HG02759 (cell line): ENCODE measurements around the gene SPINK7.

ENCODE experiments used
- ATAC-seq: cut with Tn5 transposase; IDR thresholded peaks from one replicate; pipeline ENCODE4 v1.9.1; 2021; ENCODE audit warnings: mild to moderate bottlenecking, moderate library complexity; ENCODE audit not compliant: unreplicated experiment

Gene SPINK7

GRCh38 chr5:148343603-148344487 is 31.6 kb downstream of the SPINK7 start:
- no peak for ATAC-seq

GRCh38 chr5:148347706-148348105 is 35.5 kb downstream of the SPINK7 start:
- no peak for ATAC-seq

DNA sequence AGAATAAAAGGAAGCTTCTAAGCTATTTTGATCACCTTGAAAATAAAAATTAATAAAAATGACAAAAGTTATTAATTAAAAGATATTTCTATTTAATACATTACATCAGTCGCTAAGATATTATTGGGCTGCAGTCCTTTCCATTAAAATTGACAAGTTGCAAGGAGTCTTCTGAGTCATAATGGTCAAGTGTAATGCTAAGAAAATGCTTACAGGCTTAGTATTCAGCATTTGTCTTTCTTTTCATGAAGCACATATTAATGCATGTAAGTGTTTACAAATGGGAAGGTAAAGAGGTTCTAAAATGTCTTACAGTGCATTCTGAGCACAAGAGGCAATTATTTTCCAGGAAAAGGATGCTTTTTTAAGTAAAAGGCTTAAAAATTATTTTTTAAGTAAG is 40.5 kb downstream of the SPINK7 start:
- no peak for ATAC-seq

- no peak for ATAC-seq
Measured at GRCh38 chr5:148353634-148354033, 41.4 kb downstream of the SPINK7 start.

DNA sequence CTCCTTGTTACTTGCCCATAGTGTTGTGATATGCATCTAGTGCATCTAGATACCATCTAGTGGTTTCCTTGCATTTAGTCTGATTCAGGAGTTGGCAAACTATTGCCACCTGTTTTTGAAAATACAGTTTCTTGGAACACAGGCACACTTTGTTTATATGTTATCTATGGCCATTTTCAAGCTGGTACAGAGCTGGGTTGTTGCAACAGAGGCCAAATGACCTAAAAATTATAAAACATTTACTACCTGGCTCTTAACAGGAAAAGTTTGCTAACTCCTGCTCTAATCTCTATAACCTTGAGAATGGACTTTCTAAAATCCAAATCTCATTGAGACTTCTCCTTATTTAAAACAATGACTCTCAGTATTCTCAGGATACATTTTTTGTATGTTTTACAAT is 52.1 kb downstream of the SPINK7 start:
- no peak for ATAC-seq
